Dermis microvascular lymphatic vessel endothelial cell (primary cell): ENCODE measurements around the gene MCEMP1. TPM values are rescaled to one million over a fixed set of nuclear protein-coding genes. Genes with fewer than 3 reads are reported as not detected.

Source experiments
- DNase-seq, 2 donors: peaks; one replicate each; pipeline versions ENCODE4 v3.0.0 to v3.0.0-alpha.2; 2010; ENCODE audit warnings: low read depth in 2 of 2
- total RNA-seq: library from RNA; depleted of rRNA; stranded (reverse); fragments of >200 nt; gene quantifications from 2 replicates; pipeline ENCODE4 v1.2.1, GENCODE V29; 2014

The MCEMP1 gene
- total RNA-seq, 1 donor from 2014 or later, result not detected

GRCh38 chr19:7729211-7729610, 52.3 kb downstream of the MCEMP1 start:
- DNase-seq, result no peak

Other genes starting within 250 kb of the MCEMP1 start
- 1.8 and 2.3 TPM in 2 replicates for gene PEX11G, start 188.1 kb upstream of the MCEMP1 start, total RNA-seq
- gene ZNF358, start 161.0 kb upstream of the MCEMP1 start, total RNA-seq, result 8.3 and 21.7 TPM in 2 replicates
- gene MCOLN1, start 154.5 kb upstream of the MCEMP1 start, total RNA-seq, result 2.8 and 7.1 TPM in 2 replicates
- gene PNPLA6, start 141.4 kb upstream of the MCEMP1 start, total RNA-seq, result 63.7 and 90.4 TPM in 2 replicates
- under 0.01 TPM in 1 of 2 replicates, not detected in the other for gene CAMSAP3, start 81.2 kb upstream of the MCEMP1 start, total RNA-seq
- gene XAB2, start 47.5 kb upstream of the MCEMP1 start, total RNA-seq, result 19.4 and 26.0 TPM in 2 replicates
- 17.7 and 28.5 TPM in 2 replicates for gene PET100, start 47.3 kb upstream of the MCEMP1 start, total RNA-seq
- not detected in 2 replicates for gene PCP2, start 43.4 kb upstream of the MCEMP1 start, total RNA-seq
- 22.3 and 34.8 TPM in 2 replicates for gene STXBP2, start 40.0 kb upstream of the MCEMP1 start, total RNA-seq
- gene RETN, start 8.0 kb upstream of the MCEMP1 start, total RNA-seq, result not detected in 2 replicates
- 93.8 and 106 TPM in 2 replicates for gene TRAPPC5, start 3.7 kb downstream of the MCEMP1 start, total RNA-seq
- not detected in 2 replicates for gene FCER2, start 25.0 kb downstream of the MCEMP1 start, total RNA-seq
- under 0.01 TPM in 1 of 2 replicates, not detected in the other for gene CLEC4G, start 55.0 kb downstream of the MCEMP1 start, total RNA-seq
- gene CD209, start 70.4 kb downstream of the MCEMP1 start, total RNA-seq, result under 0.01 TPM in 2 replicates
- 41.8 and 143 TPM in 2 replicates for gene CLEC4M, start 86.2 kb downstream of the MCEMP1 start, total RNA-seq
- gene EVI5L, start 153.1 kb downstream of the MCEMP1 start, total RNA-seq, result 6.2 and 10.6 TPM in 2 replicates
- gene PRR36, start 197.3 kb downstream of the MCEMP1 start, total RNA-seq, result not detected in 2 replicates
- gene LRRC8E, start 211.4 kb downstream of the MCEMP1 start, total RNA-seq, result 0.77 and 1.1 TPM in 2 replicates
- gene MAP2K7, start 226.8 kb downstream of the MCEMP1 start, total RNA-seq, result 6.9 and 11.4 TPM in 2 replicates
- gene TGFBR3L, start 237.7 kb downstream of the MCEMP1 start, total RNA-seq, result 0.25 and 0.26 TPM in 2 replicates
- 5.1 and 5.8 TPM in 2 replicates for gene SNAPC2, start 243.2 kb downstream of the MCEMP1 start, total RNA-seq
- 1.5 and 2.9 TPM in 2 replicates for gene CTXN1, start 249.0 kb downstream of the MCEMP1 start, total RNA-seq